Activated T-helper 17 cell treated with anti-CD3 and anti-CD28 coated beads, Interleukin-2, amount 50 U/mL, for 72 hours (primary cell): Measurements from ENCODE around the gene ADNP. TPM values are rescaled to one million over a fixed set of nuclear protein-coding genes. Genes with fewer than 3 reads are reported as not detected.

Source experiments
- ATAC-seq: fragments of 150-1000 bp; cut with Tn5 transposase; replicated peaks from 2 replicates; pipeline ENCODE4 v1.10.0; 2021; ENCODE audit warnings: mild to moderate bottlenecking, moderate library complexity
- H3K27ac Mint-ChIP-seq: one replicate; pipeline ENCODE4 v1.8.0; 2022; ENCODE audit warnings: mixed read lengths
- H3K27me3 Mint-ChIP-seq: one replicate; pipeline ENCODE4 v1.8.0; 2022; ENCODE audit warnings: mixed read lengths
- H3K36me3 Mint-ChIP-seq: one replicate; pipeline ENCODE4 v1.8.0; 2022; ENCODE audit warnings: low read depth, mild to moderate bottlenecking, mixed read lengths
- H3K4me1 Mint-ChIP-seq: one replicate; pipeline ENCODE4 v1.8.0; 2022; ENCODE audit warnings: mixed read lengths
- H3K4me3 Mint-ChIP-seq: one replicate; pipeline ENCODE4 v1.8.0; 2022; ENCODE audit warnings: mild to moderate bottlenecking, mixed read lengths
- H3K9me3 Mint-ChIP-seq: one replicate; pipeline ENCODE4 v1.8.0; 2022; ENCODE audit warnings: mixed read lengths
- total RNA-seq, 2 donors: library from RNA; stranded (reverse); gene quantifications; one replicate each; pipeline ENCODE4 v1.2.3, GENCODE V29; 2022

The ADNP gene
- total RNA-seq, 2 donors from 2014 or later, result 57.9 to 75.4 TPM

- Mint-ChIP-seq H3K27ac (no peak overlapping the region), H3K4me1 (peaks cover 6% of the 10 kb centered on the region), H3K4me3 (no peak overlapping the region)
Observed at GRCh38 chr20:50845566-50846215, 85.5 kb downstream of the ADNP start.

GRCh38 chr20:50844430-50845100, 86.7 kb downstream of the ADNP start:
- H3K4me3 Mint-ChIP-seq, result peak overlapping the region; percentile 26
- H3K27me3 Mint-ChIP-seq, result no peaks in the 10 kb centered on the region
- no peaks in the 10 kb centered on the region for H3K36me3 Mint-ChIP-seq
- ATAC-seq, result peak; percentile 98
- H3K9me3 Mint-ChIP-seq, result no peaks in the 10 kb centered on the region
- peak overlapping the region; percentile 67 for H3K27ac Mint-ChIP-seq
- peaks cover 6% of the 10 kb centered on the region for H3K4me1 Mint-ChIP-seq

More at GRCh38 chr20:50845566-50846215, 85.5 kb downstream of the ADNP start:
- no peaks in the 10 kb centered on the region for H3K36me3 Mint-ChIP-seq
- ATAC-seq, result no peak
- H3K9me3 Mint-ChIP-seq, result no peaks in the 10 kb centered on the region
- no peaks in the 10 kb centered on the region for H3K27me3 Mint-ChIP-seq

- H3K27ac Mint-ChIP-seq, result no peak overlapping the region
- no peaks in the 10 kb centered on the region for H3K27me3 Mint-ChIP-seq
- ATAC-seq, result no peak
- peaks cover 6% of the 10 kb centered on the region for H3K4me1 Mint-ChIP-seq
- no peaks in the 10 kb centered on the region for H3K9me3 Mint-ChIP-seq
- H3K36me3 Mint-ChIP-seq, result no peaks in the 10 kb centered on the region
- no peak overlapping the region for H3K4me3 Mint-ChIP-seq
Observed at GRCh38 chr20:50843331-50844276, 87.6 kb downstream of the ADNP start.

- Mint-ChIP-seq H3K36me3 (no peaks in the 10 kb centered on the region), H3K9me3 (no peaks in the 10 kb centered on the region), H3K4me3 (no peak overlapping the region), H3K27ac (no peak overlapping the region), H3K4me1 (peaks cover 11% of the 10 kb centered on the region), H3K27me3 (no peaks in the 10 kb centered on the region)
- ATAC-seq, result no peak
Observed at GRCh38 chr20:50842821-50843220, 88.4 kb downstream of the ADNP start.

Other genes starting within 250 kb of the ADNP start
- gene RIPOR3, start 239.9 kb downstream of the ADNP start, total RNA-seq, result not detected
- 1 to 10 TPM; 3.2 to 7.8 TPM for gene PARD6B, start 199.9 kb downstream of the ADNP start, total RNA-seq
- gene BCAS4, start 136.4 kb downstream of the ADNP start, total RNA-seq, result 1 to 10 TPM; 3.8 to 9.7 TPM
- gene DPM1, start 27.1 kb upstream of the ADNP start, total RNA-seq, result 10 to 100 TPM; 43.0 to 57.4 TPM
- 1 to 10 TPM; 3.0 to 5.4 TPM for gene MOCS3, start 27.4 kb upstream of the ADNP start, total RNA-seq
- gene KCNG1, start 91.7 kb upstream of the ADNP start, total RNA-seq, result under 1 TPM; 0.28 to 0.42 TPM